ENCODE results near the gene TBX4. TPM values are rescaled to one million over a fixed set of nuclear protein-coding genes. Genes with fewer than 3 reads are reported as not detected.

The TBX4 gene
- total and polyA plus RNA-seq, 2 of the 13 experiments (the other 11 are each of a cell fraction or from before 2014, with no cell fraction given) = 0.11 to 1.1 TPM

DNA sequence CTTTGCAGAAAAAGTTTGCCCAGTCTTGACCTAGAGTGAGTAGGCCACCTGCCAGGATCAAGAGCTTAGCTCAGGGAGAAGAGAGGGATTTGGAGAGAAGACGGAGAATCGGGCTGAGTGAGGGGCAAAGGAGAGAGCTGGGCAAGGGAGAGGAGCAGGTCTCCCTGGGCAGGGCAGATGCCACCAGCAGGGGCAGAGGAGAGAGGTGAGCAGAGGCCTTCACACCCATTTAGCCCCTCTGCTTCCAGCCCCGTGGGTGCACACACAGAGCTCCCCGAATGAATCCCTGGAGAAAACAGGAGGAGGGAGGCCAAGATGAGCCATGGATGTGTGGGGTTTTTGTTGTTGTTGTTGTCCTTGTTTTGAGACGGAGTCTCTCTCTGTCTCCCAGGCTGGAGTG lies 29.2 kb downstream of the TBX4 start (continued):
- no peak for TF ChIP-seq SP2 (CRISPR knock-in tag; IDR thresholded peaks at IDR 0.05)
- TF ChIP-seq, protein P1, sequence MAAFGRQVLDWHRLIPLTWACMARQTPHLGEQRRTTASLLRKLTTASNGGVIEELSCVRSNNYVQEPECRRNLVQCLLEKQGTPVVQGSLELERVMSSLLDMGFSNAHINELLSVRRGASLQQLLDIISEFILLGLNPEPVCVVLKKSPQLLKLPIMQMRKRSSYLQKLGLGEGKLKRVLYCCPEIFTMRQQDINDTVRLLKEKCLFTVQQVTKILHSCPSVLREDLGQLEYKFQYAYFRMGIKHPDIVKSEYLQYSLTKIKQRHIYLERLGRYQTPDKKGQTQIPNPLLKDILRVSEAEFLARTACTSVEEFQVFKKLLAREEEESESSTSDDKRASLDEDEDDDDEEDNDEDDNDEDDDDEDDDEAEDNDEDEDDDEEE (CRISPR knock-in tag; IDR thresholded peaks at IDR 0.05) = no peak

DNA sequence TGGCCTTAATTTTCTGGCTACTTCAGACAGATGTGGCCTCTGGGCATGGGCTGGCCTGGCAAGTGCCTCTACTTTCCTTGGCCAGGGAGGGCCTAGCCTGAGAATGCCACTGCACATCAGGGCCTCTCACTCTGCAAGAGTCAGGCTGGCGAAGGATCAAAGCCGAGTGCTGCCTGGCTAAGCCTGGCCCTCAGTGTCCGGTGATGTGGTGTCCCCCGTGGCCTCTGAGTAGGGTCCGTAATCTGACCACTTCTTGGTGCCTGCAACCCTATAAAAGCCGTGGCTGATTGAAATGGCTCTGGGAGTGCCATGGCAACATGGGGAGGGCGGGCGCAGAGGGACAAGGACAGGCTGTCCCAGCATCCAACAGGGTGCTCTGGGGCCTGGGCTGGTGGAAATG lies 30.2 kb downstream of the TBX4 start:
- Histone ChIP-seq H4K20me1 (ENCODE audit: insufficient read depth, low read length) (no peaks in the 10 kb centered on the region), H3K4me2 (ENCODE audit: low read depth, low read length) (no peak overlapping the region), H3K9me3 (ENCODE audit: low read length) (no peaks in the 10 kb centered on the region), H3K4me3 (replicated peaks in 1 of 3; ENCODE audit: insufficient read depth in 1 of 3, low read depth in 2 of 3, low read length in 3 of 3) (no peak overlapping the region), H3K27me3 (ENCODE audit: control insufficient read depth in 1 of 2, insufficient read depth in 2 of 2, low read length in 2 of 2) (no peaks in the 10 kb centered on the region), H3K79me2 (ENCODE audit: insufficient read depth, low read length) (no peaks in the 10 kb centered on the region), H2AFZ (ENCODE audit: low read length) (no peak overlapping the region), H3K4me1 (ENCODE audit: insufficient read depth, low read length) (peaks cover 26% of the 10 kb centered on the region), H3K36me3 (replicated peaks in 1 of 2; ENCODE audit: control insufficient read depth in 1 of 2, insufficient read depth in 2 of 2, low read length in 2 of 2) (no peaks in the 10 kb centered on the region), H3K27ac (ENCODE audit: extremely low read length, insufficient read depth, low read length) (no peak overlapping the region), H3K9ac (ENCODE audit: insufficient read depth, low read depth, low read length) (no peak overlapping the region)
- FAIRE-seq = no peak
- no peak for DNase-seq (ENCODE audit: low spot score)
- ChIA-PET POLR2A (no interaction called here), CTCF (ENCODE audit: low intra/inter-chr PET ratio, low total read pairs) (no interaction called here)
- TF ChIP-seq ZSCAN21 (CRISPR knock-in tag; IDR thresholded peaks at IDR 0.05; ENCODE audit: borderline replicate concordance) = no peak
- TF ChIP-seq ZEB1 (IDR thresholded peaks at IDR 0.05; ENCODE audit: insufficient replicate concordance, low read depth) = no peak
- no peak for TF ChIP-seq TGIF2 (CRISPR knock-in tag; IDR thresholded peaks at IDR 0.05)
- TF ChIP-seq, protein P2, sequence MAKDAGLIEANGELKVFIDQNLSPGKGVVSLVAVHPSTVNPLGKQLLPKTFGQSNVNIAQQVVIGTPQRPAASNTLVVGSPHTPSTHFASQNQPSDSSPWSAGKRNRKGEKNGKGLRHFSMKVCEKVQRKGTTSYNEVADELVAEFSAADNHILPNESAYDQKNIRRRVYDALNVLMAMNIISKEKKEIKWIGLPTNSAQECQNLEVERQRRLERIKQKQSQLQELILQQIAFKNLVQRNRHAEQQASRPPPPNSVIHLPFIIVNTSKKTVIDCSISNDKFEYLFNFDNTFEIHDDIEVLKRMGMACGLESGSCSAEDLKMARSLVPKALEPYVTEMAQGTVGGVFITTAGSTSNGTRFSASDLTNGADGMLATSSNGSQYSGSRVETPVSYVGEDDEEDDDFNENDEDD (CRISPR knock-in tag; IDR thresholded peaks at IDR 0.05; ENCODE audit: borderline replicate concordance) = no peak
- TF ChIP-seq SNRNP70 (IDR thresholded peaks at IDR 0.05; ENCODE audit: low read depth, low read length) = no peak
- TF ChIP-seq TMF1 (CRISPR knock-in tag; IDR thresholded peaks at IDR 0.05; ENCODE audit: low read depth) = no peak
- no TSS peak for BruUV-seq (replicated peaks)
- 87% methylated on average over 8 of the region's 8 CpGs for WGBS (ENCODE audit: low lambda C conversion rate)
- in situ Hi-C loops (cut with HindIII; ENCODE audit: extremely low pct_ligation_motif_present, low pct_unique_long_range_greater_than_20kb) (no loop called here), intact Hi-C loops (cut with micrococcal nuclease; ENCODE audit: unreplicated experiment) (no loop called here)
- ATAC-seq = no peak

All from HepG2 (cell line).